ENCODE measurements around the gene ANAPC5. TPM values are rescaled to one million over a fixed set of nuclear protein-coding genes. Genes with fewer than 3 reads are reported as not detected.
"Not testable (repeated sequence)": the region's sequence is repeated elsewhere in the genome, so short reads cannot be mapped to it uniquely, and the experiment has no call there.

Gene ANAPC5
- total RNA-seq, 1 donor from 2014 or later = 111 TPM

- Mint-ChIP-seq H3K27me3 (ENCODE audit: low read depth) (no peaks in the 10 kb centered on the region), H3K4me1 (peaks cover 5% of the 10 kb centered on the region), H3K4me3 (no peak overlapping the region), H3K9me3 (no peaks in the 10 kb centered on the region), H3K27ac (ENCODE audit: unreplicated experiment) (no peak overlapping the region), H3K36me3 (ENCODE audit: low read depth) (no peaks in the 10 kb centered on the region)
- no peak for DNase-seq (ENCODE audit: low read depth, low spot score)
- TF ChIP-seq CTCF (conservative IDR thresholded peaks at IDR 0.05) = no peak
Observed at GRCh38 chr12:121301876-121302275, 50.3 kb downstream of the ANAPC5 start.

- peak overlapping the region; percentile 44 for H3K4me3 Mint-ChIP-seq
- H3K9me3 Mint-ChIP-seq = no peaks in the 10 kb centered on the region
- H3K27ac Mint-ChIP-seq (ENCODE audit: unreplicated experiment) = no peak overlapping the region
Observed at GRCh38 chr12:121300083-121300819, 52.0 kb downstream of the ANAPC5 start.

GRCh38 chr12:121299662-121300061, 52.5 kb downstream of the ANAPC5 start:
- DNase-seq (ENCODE audit: low read depth, low spot score) = no peak
- Mint-ChIP-seq H3K9me3 (no peaks in the 10 kb centered on the region), H3K4me3 (peak overlapping the region; percentile 44), H3K27me3 (ENCODE audit: low read depth) (no peaks in the 10 kb centered on the region), H3K27ac (ENCODE audit: unreplicated experiment) (no peak overlapping the region), H3K36me3 (ENCODE audit: low read depth) (no peaks in the 10 kb centered on the region), H3K4me1 (peaks cover 11% of the 10 kb centered on the region)
- TF ChIP-seq CTCF (conservative IDR thresholded peaks at IDR 0.05) = no peak

More at GRCh38 chr12:121300083-121300819, 52.0 kb downstream of the ANAPC5 start:
- DNase-seq (ENCODE audit: low read depth, low spot score) = no peak
- peaks cover 9% of the 10 kb centered on the region for H3K4me1 Mint-ChIP-seq
- no peaks in the 10 kb centered on the region for H3K27me3 Mint-ChIP-seq (ENCODE audit: low read depth)
- TF ChIP-seq CTCF (conservative IDR thresholded peaks at IDR 0.05) = no peak
- no peaks in the 10 kb centered on the region for H3K36me3 Mint-ChIP-seq (ENCODE audit: low read depth)

GRCh38 chr12:121298411-121298810, 53.8 kb downstream of the ANAPC5 start:
- H3K9me3 Mint-ChIP-seq; H3K27me3 Mint-ChIP-seq (ENCODE audit: low read depth); DNase-seq (ENCODE audit: low read depth, low spot score); H3K27ac Mint-ChIP-seq (ENCODE audit: unreplicated experiment); H3K36me3 Mint-ChIP-seq (ENCODE audit: low read depth): not testable (repeated sequence)
- Mint-ChIP-seq H3K4me3 (peak overlapping the region; percentile 95), H3K4me1 (peaks cover 11% of the 10 kb centered on the region)

GRCh38 chr12:121297435-121297991, 54.7 kb downstream of the ANAPC5 start:
- H3K27ac Mint-ChIP-seq (ENCODE audit: unreplicated experiment) = peak overlapping the region; percentile 7
- no peak for DNase-seq (ENCODE audit: low read depth, low spot score)
- TF ChIP-seq CTCF (conservative IDR thresholded peaks at IDR 0.05) = no peak

More at GRCh38 chr12:121297435-121297991, 54.7 kb downstream of the ANAPC5 start:
- no peaks in the 10 kb centered on the region for H3K9me3 Mint-ChIP-seq
- H3K4me1 Mint-ChIP-seq = peaks cover 11% of the 10 kb centered on the region
- H3K27me3 Mint-ChIP-seq (ENCODE audit: low read depth) = no peaks in the 10 kb centered on the region
- peak overlapping the region; percentile 95 for H3K4me3 Mint-ChIP-seq
- no peaks in the 10 kb centered on the region for H3K36me3 Mint-ChIP-seq (ENCODE audit: low read depth)

All from neural crest cell (in vitro differentiated cells).